Stimulated activated CD8-positive, alpha-beta memory T cell treated with anti-CD3 and anti-CD28 coated beads, Interleukin-7, amount 100 ng/mL, for 4 hours (primary cell): ENCODE data around the gene DSCAML1.

Source experiments
- DNase-seq, 2 donors: peaks; one replicate each; pipeline ENCODE4 v3.0.0-alpha.2; 2020; ENCODE audit warnings: low read depth in 2 of 2

DSCAML1 gene

GRCh38 chr11:117444711-117445658, 352.0 kb downstream of the DSCAML1 start:
- no peak for DNase-seq

- DNase-seq, result no peak
Measured at GRCh38 chr11:117444256-117444655, 352.8 kb downstream of the DSCAML1 start.

DNA sequence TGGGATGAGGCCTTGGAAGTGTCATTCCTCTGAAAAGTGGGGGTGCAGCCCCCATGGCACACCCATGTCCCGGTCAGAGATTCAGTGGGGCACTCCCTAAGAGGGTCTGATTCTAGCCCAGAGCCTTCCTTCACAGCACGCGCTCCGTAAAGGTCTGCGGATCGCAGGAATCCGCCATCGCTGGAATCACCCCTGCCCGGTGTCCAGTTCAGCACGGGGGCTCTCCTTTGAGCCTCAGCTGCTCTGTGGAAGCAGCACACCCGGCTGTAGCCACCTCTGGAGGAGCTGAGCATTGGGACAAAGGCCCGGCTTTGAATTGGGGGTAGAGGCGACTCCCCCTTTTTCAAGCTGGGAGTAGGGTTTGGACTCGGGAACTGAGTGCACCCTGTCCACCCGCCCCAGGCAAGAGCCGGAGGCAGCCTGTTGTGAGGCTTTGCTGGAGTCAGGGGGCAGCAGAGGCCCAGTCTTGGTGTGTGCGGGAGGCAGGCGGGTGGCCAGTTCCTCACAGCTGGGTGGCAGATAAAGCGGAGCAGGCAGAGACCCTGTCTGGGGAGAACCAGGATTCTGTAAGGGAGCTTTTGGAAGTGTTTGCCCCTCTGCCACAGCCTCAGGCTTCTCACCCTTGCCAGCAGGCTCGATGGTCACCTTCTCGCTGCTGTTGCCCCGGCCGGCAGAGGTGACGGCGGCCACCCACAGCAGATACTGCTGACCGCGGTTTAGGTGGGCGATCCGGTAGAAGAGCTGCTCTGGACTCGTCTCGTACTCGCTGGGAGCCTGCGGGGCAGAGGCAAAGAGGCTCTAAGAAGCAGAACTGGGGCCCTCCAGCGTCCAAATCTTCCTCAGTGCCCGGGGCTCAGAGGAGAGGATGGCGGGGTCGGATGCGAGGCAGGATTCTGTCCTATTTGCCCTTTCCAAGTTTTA, 353.5 kb downstream of the DSCAML1 start:
- no peak for DNase-seq

- no peak for DNase-seq
Measured at GRCh38 chr11:117442869-117443239, 354.2 kb downstream of the DSCAML1 start.

GRCh38 chr11:117442049-117442868, 354.8 kb downstream of the DSCAML1 start:
- no peak for DNase-seq

DNA sequence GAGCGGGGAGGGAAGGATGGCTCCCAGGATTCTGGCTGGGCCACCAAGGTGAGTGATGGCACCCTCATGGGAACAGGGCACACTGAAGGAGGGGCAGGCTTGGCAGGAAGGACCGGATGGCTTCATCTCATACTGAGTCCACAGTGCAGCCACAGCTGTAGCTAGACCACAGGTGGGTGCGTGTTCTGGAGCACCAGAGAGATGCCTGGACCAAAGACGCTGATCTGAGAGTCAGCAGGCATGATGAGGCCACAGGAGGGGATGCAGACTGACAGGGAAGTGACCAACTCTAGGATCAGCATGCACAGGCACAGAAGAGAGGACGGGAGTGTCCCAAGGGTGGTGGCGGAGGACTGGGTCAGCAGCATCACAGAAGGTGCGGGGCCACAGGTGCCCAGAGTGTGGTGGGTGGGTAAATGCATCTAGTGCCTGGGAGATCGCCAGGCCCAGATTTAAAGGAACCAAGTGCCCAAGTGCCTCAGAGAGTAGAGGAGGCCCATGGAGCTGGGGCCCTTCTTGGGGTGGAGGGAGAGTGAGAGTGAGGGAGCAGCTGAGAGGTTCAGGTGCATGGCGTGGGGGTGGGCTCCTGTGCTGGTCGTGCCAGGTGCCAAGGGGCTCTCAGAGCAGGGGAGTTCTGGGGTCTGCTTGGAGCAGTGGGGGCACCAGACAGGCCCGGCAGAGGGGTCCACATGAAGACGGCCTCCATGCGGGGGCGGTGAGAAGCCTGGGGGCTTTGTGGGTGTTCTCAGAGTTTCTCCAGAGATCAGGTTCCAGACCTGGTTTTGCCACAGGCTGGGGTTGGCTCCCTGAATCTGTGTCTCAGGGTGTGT, 355.7 kb downstream of the DSCAML1 start:
- DNase-seq, result no peak

- DNase-seq, result no peak
Measured at GRCh38 chr11:117440258-117440657, 356.8 kb downstream of the DSCAML1 start.

- no peak for DNase-seq
Measured at GRCh38 chr11:117439256-117439655, 357.8 kb downstream of the DSCAML1 start.

- no peak for DNase-seq
Measured at GRCh38 chr11:117438371-117439000, 358.5 kb downstream of the DSCAML1 start.

DNA sequence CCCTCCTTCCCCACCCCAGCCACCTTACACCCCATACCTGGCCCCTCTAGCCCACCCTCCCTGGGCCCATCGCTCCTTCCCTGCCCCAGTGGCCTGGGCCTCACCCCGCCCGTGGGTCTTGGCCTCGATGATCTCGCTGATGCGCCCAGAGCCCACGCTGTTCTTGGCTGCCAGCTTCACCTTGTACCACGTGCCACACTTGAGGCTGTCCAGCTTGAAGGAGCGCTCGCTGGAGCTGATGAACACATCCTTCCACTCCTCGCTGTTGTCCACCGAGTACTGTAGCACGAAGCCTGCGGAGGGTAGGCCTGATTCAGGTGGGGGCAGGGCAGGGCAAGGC, 359.3 kb downstream of the DSCAML1 start:
- no peak for DNase-seq

DNA sequence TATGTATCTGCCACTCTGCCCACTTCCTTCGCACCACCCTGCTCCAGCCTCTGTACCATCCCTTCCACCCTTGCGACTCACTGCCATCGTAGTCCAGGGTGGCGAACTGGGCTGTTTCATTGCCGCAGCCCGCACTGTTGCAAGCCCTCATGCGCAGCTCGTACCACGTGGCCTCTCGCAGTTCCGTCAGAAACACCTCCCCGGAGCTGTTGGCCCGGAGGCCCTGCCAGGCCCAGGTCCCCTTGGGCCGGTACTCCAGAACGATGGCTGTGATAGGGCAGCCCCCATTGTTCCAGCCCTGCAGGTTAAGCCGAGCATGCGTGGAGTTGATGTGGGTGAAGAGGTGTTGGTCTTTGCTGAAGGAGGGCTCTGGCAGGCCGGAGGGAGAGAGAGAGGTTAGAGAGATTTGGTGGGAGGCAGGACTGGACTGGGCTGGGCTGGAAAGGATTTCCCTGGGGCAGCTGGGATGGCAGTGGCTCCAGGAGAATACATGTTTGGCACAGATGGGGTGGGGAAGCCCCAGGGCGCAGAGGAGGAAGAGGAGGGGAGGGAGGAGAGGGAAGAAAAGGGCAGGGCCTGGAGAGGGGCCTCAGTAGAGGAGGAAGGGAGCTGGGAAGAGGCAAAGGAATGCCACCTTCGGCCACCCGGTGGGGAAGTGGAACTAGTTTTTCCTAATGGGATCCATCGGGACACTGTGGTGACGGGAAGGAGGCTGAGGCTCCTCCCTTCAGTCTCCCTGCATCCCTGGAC, 359.8 kb downstream of the DSCAML1 start:
- DNase-seq, result no peak

DNA sequence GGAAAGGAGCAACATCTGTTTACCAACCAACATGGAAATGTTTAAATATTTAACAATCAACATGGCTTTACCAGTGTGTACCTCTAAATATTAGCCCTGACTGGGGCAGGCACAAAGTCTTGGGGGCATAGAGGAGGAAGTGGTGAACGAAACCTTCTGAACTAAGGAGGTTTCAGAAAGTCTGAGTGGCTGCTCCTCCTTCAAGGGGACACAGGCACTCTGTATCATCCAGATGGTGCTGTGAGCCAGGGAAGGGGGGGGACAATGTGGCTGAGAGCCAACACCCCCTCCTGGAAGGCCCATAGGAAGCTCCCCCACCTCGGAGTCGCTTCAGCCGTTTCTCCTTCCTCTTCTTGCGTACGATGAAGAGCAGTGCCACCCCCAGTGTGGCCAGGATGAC, 361.7 kb downstream of the DSCAML1 start:
- DNase-seq, result no peak

GRCh38 chr11:117434481-117434880, 362.5 kb downstream of the DSCAML1 start:
- no peak for DNase-seq

DNA sequence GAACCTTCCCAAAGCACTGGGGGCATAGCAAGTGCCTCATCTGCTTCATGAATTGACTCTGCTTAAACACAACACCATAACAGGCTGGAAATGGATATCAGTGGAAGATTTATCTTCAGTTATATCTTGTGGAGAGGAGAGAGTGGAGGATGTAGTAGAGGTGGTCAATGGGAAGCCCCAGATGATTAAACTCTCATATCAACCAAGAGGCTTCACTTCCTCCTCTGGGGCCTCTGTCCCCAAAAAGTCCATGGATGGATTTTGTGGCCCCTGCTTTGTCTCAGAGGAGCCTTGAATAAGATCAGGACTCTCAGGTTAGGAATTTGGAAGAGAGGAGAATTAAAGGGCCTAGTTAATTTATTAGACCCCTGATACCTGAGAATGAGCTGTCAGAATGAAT, 363.3 kb downstream of the DSCAML1 start:
- DNase-seq, result no peak

- no peak for DNase-seq
Measured at GRCh38 chr11:117431436-117431835, 365.6 kb downstream of the DSCAML1 start.

DNA sequence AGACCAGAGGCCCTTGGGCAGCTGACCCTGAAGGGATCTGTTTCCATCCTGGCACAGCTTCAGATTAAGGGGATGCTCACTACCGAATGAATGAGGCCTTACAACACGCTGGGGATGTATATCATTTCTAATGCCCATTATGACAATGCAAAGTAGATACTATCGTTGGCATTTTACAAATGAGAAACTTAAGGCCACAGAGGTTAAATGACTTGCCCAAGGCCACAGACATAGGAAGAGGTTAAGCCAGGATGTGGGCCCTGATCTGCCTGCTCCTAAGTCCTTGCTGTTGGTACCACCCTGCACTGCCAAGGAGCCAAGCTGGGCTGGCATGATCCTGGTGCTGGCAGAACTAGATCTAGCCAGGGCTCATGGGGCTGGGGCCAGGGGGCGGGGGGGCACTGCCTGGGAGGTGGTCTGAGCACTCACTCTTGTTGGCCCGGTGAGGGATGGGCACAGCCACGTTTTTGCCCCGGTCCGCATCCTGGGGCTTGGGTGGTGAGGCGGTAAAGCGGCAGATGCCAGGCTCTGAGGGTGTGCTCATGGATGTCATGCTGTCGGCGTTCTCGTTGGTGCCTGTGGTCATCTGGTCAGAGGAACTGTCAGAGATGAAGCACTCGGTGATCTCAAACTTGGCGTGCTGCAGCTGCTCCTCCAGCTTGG, 366.6 kb downstream of the DSCAML1 start:
- no peak for DNase-seq

DNA sequence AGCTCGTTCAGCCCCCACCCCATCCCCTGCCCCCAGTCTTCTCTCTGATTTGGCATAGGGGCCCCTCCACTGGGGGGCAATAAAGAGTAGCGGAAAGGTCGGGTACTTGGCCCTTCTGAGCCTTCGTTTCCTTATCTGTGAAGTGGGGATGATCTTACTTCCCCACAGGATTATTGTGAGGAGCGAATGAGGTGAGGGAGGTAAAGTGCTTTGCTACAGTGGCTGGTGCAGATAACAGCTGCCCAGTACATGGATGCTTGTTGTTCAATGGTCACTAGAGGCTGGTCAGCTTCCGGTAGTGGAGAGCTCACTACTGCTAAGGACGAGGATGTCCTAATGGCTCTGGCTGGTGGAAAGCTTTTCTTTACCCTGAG, 368.2 kb downstream of the DSCAML1 start:
- DNase-seq, result no peak

DNA sequence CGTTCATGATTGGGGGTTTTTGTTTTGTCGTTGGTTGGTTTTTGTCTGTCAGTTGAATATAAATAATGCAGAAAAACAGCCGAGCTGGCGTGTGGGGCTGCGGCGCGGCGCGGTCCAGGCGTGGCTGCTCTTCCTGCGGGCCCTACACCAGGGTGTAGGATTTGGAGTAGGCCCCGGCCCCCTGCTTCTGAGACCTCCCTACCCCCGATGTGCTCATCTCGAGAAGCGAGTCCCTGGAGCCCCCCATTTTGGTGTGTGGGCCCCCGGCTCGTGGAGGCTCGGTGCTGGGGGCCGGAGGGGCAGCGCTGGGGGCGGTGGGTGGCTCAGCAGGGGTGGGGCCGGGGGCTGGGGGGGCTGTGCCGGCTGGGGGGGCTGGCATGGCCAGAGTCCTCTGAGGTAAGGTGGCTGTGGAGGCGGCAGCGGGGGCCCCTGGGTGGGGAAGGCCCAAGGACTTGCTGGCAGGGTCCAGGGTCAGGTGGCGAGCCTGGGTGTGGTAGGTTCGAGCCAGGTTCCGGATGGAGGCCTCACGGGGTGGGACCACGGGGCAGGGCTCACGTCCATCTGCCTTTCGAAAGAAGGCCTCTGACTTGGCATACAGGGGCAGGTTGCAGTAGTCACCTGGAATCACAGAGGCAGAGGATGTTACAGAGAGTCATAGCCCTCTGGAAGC, 368.7 kb downstream of the DSCAML1 start:
- DNase-seq, result no peak
